HL-60 (cell line): Measurements from ENCODE around the gene RTN3.
A peak's percentile ranks its signal among the peaks of the same experiment; 100 is the strongest.

Experiments
- DNase-seq, 2 experiments: peaks; one replicate each; pipeline ENCODE4 v3.0.0-alpha.2; 2010 to 2020; ENCODE audit warnings: low read depth in 1 of 2, low spot score in 1 of 2
- H3K27ac ChIP-seq: fragments of 250-450 bp; sonication (Bioruptor Pico); replicated peaks from 2 replicates; pipeline ENCODE4 v1.5.1; 2020; ENCODE audit warnings: mild to moderate bottlenecking, moderate library complexity
- H3K27me3 ChIP-seq: fragments of 250-450 bp; sonication (Bioruptor Pico); 2 replicates; pipeline ENCODE4 v1.5.1; 2021; ENCODE audit warnings: mild to moderate bottlenecking, moderate library complexity; ENCODE audit not compliant: insufficient read depth, poor library complexity, severe bottlenecking
- H3K4me3 ChIP-seq: replicated peaks from 2 replicates; pipeline ENCODE4 v1.5.1; 2011; ENCODE audit warnings: mild to moderate bottlenecking, control low read depth, low read length; ENCODE audit not compliant: insufficient read depth
- CTCF ChIP-seq: IDR thresholded peaks from one replicate; pipeline ENCODE4 v1.5.1; 2011; ENCODE audit warnings: low read length, control low read depth, inconsistent platforms; ENCODE audit not compliant: insufficient read depth
- GABPA ChIP-seq: IDR thresholded peaks from 2 replicates; pipeline ENCODE4 v1.6.1; 2012; ENCODE audit warnings: low read depth
- POLR2AphosphoS5 ChIP-seq: IDR thresholded peaks from 2 replicates; pipeline ENCODE4 v1.6.1; 2012; ENCODE audit warnings: low read depth
- REST ChIP-seq: IDR thresholded peaks from 2 replicates; pipeline ENCODE4 v1.6.1; 2012; ENCODE audit warnings: low read depth; ENCODE audit not compliant: insufficient replicate concordance
- SPI1 ChIP-seq: IDR thresholded peaks from 2 replicates; pipeline ENCODE4 v1.6.1; 2012; ENCODE audit warnings: low read depth, mild to moderate bottlenecking, borderline replicate concordance

Gene RTN3

GRCh38 chr11:63680834-63681320 is 423 bp upstream of the RTN3 start:
- no peak for DNase-seq
- Histone ChIP-seq H3K4me3 (peak overlapping the region; percentile 90), H3K27ac (no peak overlapping the region), H3K27me3 (no peaks in the 10 kb centered on the region)
- TF ChIP-seq REST: no peak
- no peak for TF ChIP-seq SPI1
- no peak for TF ChIP-seq CTCF
- TF ChIP-seq POLR2AphosphoS5: no peak
- no peak for TF ChIP-seq GABPA

GRCh38 chr11:63682066-63683021 is 1.0 kb downstream of the RTN3 start:
- H3K4me3 ChIP-seq: peak overlapping the region; percentile 90
- H3K27me3 ChIP-seq: no peaks in the 10 kb centered on the region
- TF ChIP-seq REST: no peak
- H3K27ac ChIP-seq: peak overlapping the region; percentile 95
- peak in 1 of 2 experiments; percentile 21 for DNase-seq

GRCh38 chr11:63683133-63683991 is 2.1 kb downstream of the RTN3 start:
- Histone ChIP-seq H3K4me3 (peak overlapping the region; percentile 90), H3K27ac (peak overlapping the region; percentile 95), H3K27me3 (no peaks in the 10 kb centered on the region)
- peak in 1 of 2 experiments; percentile 42 for DNase-seq
- no peak for TF ChIP-seq POLR2AphosphoS5
- no peak for TF ChIP-seq REST
- peak; percentile 42; the same call in 1 of the 2 replicates for TF ChIP-seq SPI1
- TF ChIP-seq CTCF: no peak
- no peak for TF ChIP-seq GABPA
